Vagina (tissue), 2 donors: Measurements from ENCODE around the gene COX6A2. TPM values are rescaled to one million over a fixed set of nuclear protein-coding genes. Genes with fewer than 3 reads are reported as not detected.
"Not testable (repeated sequence)": the region's sequence is repeated elsewhere in the genome, so short reads cannot be mapped to it uniquely, and the experiment has no call there.

Source experiments
- DNase-seq, 2 donors: peaks; one replicate each; pipeline ENCODE4 v3.0.0-alpha.2; 2017; ENCODE audit errors: extremely low spot score in 2 of 2
- H3K27ac ChIP-seq: fragments of 200-600 bp; sonication (generic); one replicate; pipeline ENCODE4 v1.5.1; 2019
- H3K27me3 ChIP-seq: fragments of 200-600 bp; sonication (generic); one replicate; pipeline ENCODE4 v1.5.1; 2019
- H3K36me3 ChIP-seq, 2 donors: fragments of 200-600 bp; sonication (generic); one replicate each; pipeline ENCODE4 v1.5.1; 2017 to 2019
- H3K4me1 ChIP-seq: fragments of 200-600 bp; sonication (generic); one replicate; pipeline ENCODE4 v1.5.1; 2019
- H3K4me3 ChIP-seq, 2 donors: fragments of 200-600 bp; sonication (generic); 1 replicate in 1 of 2; 2 replicates in 1 of 2; pipeline ENCODE4 v1.5.1; 2016 to 2019
- H3K9me3 ChIP-seq: fragments of 200-600 bp; sonication (generic); one replicate; pipeline ENCODE4 v1.5.1; 2019
- CTCF ChIP-seq, 3 experiments: fragments of 450-650 bp in 2 of 3; fragments of 200-600 bp in 1 of 3; sonication (generic) in 1 of 3; IDR thresholded peaks; one replicate each; pipeline ENCODE4 v1.5.1; 2017 to 2019; ENCODE audit warnings: antibody characterized with exemption in 3 of 3, mild to moderate bottlenecking in 2 of 3, moderate library complexity in 2 of 3
- POLR2A ChIP-seq, 2 donors: fragments of 450-650 bp; IDR thresholded peaks; one replicate each; pipeline ENCODE4 v1.6.1; 2017; ENCODE audit warnings: antibody characterized with exemption in 2 of 2, mild to moderate bottlenecking in 2 of 2, moderate library complexity in 2 of 2
- POLR2AphosphoS5 ChIP-seq, 2 donors: sonication (generic); formaldehyde crosslinking; IDR thresholded peaks; one replicate each; pipeline ENCODE4 v1.9.0; 2017; ENCODE audit warnings: antibody characterized with exemption in 2 of 2, mild to moderate bottlenecking in 2 of 2, low read depth in 1 of 2; ENCODE audit not compliant: insufficient read depth in 1 of 2
- intact Hi-C: fragments of 100-400 bp; cut with DNase I; formaldehyde crosslinking; loops from one replicate; pipeline ENCODE4 v1.15.1; 2023
- total RNA-seq: library from RNA; depleted of rRNA; stranded (reverse); fragments of >200 nt; gene quantifications from one replicate; pipeline ENCODE4 v1.2.3, GENCODE V29; 2016

Gene COX6A2
- total RNA-seq, 1 donor from 2014 or later, result not detected

- Histone ChIP-seq H3K27me3 (no peaks in the 10 kb centered on the region), H3K4me1 (no peaks in the 10 kb centered on the region), H3K4me3 (no peak overlapping the region), H3K27ac (no peak overlapping the region), H3K36me3 (no peaks in the 10 kb centered on the region), H3K9me3 (no peaks in the 10 kb centered on the region)
- DNase-seq, result no peak
- intact Hi-C loops, result loop anchor here (5.0 to 10.0 kb wide), 2 partner anchors 256 to 453 kb away; partner anchors contain the start of genes FUS and HSD3B7
- no peak for TF ChIP-seq POLR2A (IDR thresholded peaks at IDR 0.05)
- TF ChIP-seq POLR2AphosphoS5 (IDR thresholded peaks at IDR 0.05; ENCODE audit: insufficient read depth in 1 of 2, low read depth in 1 of 2), result no peak
- TF ChIP-seq CTCF (IDR thresholded peaks at IDR 0.05), result no peak
Observed at GRCh38 chr16:31440516-31441184, 12.5 kb upstream of the COX6A2 start.

GRCh38 chr16:31439519-31439918 lies 11.4 kb upstream of the COX6A2 start:
- no peaks in the 10 kb centered on the region for H3K27me3 ChIP-seq
- H3K36me3 ChIP-seq, result no peaks in the 10 kb centered on the region
- no peaks in the 10 kb centered on the region for H3K9me3 ChIP-seq
- no peak for TF ChIP-seq CTCF (IDR thresholded peaks at IDR 0.05)
- intact Hi-C loops, result no loop called here
- DNase-seq, result no peak
- no peak overlapping the region for H3K4me3 ChIP-seq
- no peak overlapping the region for H3K27ac ChIP-seq
- H3K4me1 ChIP-seq, result no peaks in the 10 kb centered on the region

GRCh38 chr16:31439023-31439422 lies 10.9 kb upstream of the COX6A2 start:
- intact Hi-C loops, H3K27me3 ChIP-seq: not testable (repeated sequence)

GRCh38 chr16:31438414-31438813 lies 10.3 kb upstream of the COX6A2 start:
- DNase-seq, result no peak
- no peak overlapping the region for H3K4me3 ChIP-seq
- no peaks in the 10 kb centered on the region for H3K36me3 ChIP-seq
- no peak overlapping the region for H3K27ac ChIP-seq
- H3K4me1 ChIP-seq, result no peaks in the 10 kb centered on the region
- H3K27me3 ChIP-seq, result no peaks in the 10 kb centered on the region
- intact Hi-C loops, result no loop called here
- H3K9me3 ChIP-seq, result no peaks in the 10 kb centered on the region
- TF ChIP-seq POLR2A (IDR thresholded peaks at IDR 0.05) (no peak), CTCF (IDR thresholded peaks at IDR 0.05) (no peak), POLR2AphosphoS5 (IDR thresholded peaks at IDR 0.05; ENCODE audit: insufficient read depth in 1 of 2, low read depth in 1 of 2) (no peak)

More at GRCh38 chr16:31439023-31439422, 10.9 kb upstream of the COX6A2 start:
- H3K4me3 ChIP-seq, H3K9me3 ChIP-seq, DNase-seq, H3K36me3 ChIP-seq, H3K27ac ChIP-seq, H3K4me1 ChIP-seq: not testable (repeated sequence)

DNA sequence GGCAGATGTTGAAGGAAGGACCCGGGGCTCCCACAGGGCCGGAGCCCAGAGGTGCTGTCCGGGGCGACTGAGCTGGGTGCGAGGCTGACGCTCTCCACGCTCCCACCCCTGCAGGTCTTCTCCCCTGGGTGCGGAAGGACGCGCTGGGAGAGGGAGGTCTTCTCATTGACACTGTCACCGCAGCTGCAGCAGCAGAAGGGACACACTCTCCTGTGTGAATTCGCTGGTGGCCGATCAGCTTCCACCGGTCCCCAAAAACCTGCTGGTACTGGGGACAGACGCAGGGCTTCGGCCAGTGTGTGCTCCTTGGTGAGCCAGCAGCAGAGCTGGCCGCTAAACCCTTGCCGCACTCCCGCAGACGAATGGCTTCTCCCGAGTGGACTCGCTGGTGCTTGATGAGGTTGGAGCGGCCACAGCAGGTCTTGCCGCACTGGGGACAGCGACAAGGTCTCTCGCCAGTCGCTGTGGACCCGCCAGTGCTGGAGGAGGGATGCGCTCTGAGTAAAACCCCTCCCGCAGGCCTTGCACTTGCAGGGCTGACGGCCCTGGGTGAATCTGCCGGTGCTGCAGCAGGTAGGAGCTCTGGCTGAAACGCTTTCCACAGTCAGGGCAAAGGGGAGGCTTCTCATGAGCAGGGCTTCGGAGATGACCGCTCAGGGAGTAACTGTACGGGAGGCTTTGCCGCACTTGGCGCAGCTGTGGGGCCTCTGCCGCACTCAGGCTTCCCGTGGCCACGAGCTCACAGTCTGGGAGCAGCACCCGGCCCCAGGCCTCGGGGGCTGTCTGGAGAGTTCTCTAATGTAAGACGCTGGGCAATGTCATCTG lies 8.3 kb upstream of the COX6A2 start:
- no peak for TF ChIP-seq POLR2A (IDR thresholded peaks at IDR 0.05)
- TF ChIP-seq POLR2AphosphoS5 (IDR thresholded peaks at IDR 0.05; ENCODE audit: insufficient read depth in 1 of 2, low read depth in 1 of 2), result no peak
- no peak for TF ChIP-seq CTCF (IDR thresholded peaks at IDR 0.05)
- H3K4me3 ChIP-seq, result no peak overlapping the region
- H3K27ac ChIP-seq, result no peak overlapping the region
- DNase-seq, result no peak
- no peaks in the 10 kb centered on the region for H3K36me3 ChIP-seq
- H3K9me3 ChIP-seq, result no peaks in the 10 kb centered on the region
- intact Hi-C loops, result no loop called here
- no peaks in the 10 kb centered on the region for H3K27me3 ChIP-seq
- no peaks in the 10 kb centered on the region for H3K4me1 ChIP-seq
